ENCODE data around the gene CPT1B.

DNA sequence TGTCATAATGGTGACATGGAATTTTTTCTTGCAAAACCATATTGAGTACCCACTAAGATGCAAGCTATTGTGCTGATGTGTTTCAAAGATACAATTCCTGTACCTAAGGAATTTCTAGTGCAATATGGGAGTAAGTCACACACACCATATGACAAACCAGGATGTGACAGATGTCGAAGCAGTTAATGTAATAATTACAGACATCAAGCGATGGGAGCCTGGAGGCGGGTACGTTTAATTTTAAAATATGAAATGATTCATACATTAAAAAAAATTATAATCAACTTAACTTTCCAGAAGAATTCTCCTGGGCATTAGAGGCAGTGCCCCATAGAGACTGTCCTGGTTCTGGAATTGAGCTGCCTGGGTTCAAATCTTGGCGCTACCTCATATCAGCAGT lies 21.5 kb downstream of the CPT1B start:
- TF ChIP-seq, protein P1, sequence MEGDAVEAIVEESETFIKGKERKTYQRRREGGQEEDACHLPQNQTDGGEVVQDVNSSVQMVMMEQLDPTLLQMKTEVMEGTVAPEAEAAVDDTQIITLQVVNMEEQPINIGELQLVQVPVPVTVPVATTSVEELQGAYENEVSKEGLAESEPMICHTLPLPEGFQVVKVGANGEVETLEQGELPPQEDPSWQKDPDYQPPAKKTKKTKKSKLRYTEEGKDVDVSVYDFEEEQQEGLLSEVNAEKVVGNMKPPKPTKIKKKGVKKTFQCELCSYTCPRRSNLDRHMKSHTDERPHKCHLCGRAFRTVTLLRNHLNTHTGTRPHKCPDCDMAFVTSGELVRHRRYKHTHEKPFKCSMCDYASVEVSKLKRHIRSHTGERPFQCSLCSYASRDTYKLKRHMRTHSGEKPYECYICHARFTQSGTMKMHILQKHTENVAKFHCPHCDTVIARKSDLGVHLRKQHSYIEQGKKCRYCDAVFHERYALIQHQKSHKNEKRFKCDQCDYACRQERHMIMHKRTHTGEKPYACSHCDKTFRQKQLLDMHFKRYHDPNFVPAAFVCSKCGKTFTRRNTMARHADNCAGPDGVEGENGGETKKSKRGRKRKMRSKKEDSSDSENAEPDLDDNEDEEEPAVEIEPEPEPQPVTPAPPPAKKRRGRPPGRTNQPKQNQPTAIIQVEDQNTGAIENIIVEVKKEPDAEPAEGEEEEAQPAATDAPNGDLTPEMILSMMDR (IDR thresholded peaks at IDR 0.05), result no peak
- no peak for TF ChIP-seq POLR2AphosphoS5 (IDR thresholded peaks at IDR 0.05)
